ENCODE data around the gene IFIT2. TPM values are rescaled to one million over a fixed set of nuclear protein-coding genes. Genes with fewer than 3 reads are reported as not detected.

The IFIT2 gene
- total and polyA plus RNA-seq, 2 experiments from 2014 or later: 0.10 TPM; not detected in 1

DNA sequence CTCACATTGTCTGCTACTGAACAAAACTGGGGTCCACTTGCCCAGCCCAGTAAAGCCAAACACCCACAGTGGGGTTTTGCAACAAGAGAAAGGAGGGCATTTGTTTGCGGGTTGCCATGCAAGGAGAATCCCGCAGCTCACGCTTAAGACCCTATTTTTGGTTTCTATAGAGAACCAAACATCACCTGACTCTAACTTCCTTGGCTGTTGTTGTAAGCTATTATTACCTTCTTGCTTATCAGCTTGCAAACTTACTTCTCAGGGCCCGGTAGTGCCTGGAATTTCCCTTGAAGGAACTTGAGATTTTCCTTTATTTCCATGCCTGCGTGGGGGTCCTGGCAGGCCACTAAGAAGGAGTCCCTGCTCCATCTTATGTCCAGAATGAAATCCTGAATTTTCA lies 46.6 kb downstream of the IFIT2 start:
- peak overlapping the region; percentile 41; the same call in 1 of the 2 replicates for H3K27ac ChIP-seq (ENCODE audit: low read depth)
- Mint-ChIP-seq H3K9me3 (peaks cover 3% of the 10 kb centered on the region; the same call in 1 of the 3 replicates), H3K27ac (peak overlapping the region; percentile 85; the same call in 1 of the 2 replicates), H3K4me3 (no peak overlapping the region), H3K36me3 (ENCODE audit: low read depth) (peaks cover 4% of the 10 kb centered on the region), H3K27me3 (ENCODE audit: insufficient read depth, low read depth, poor library complexity) (no peaks in the 10 kb centered on the region), H3K4me1 (peaks cover 69% of the 10 kb centered on the region)
- H3K36me3 ChIP-seq (ENCODE audit: insufficient read depth): no peaks in the 10 kb centered on the region
- 0 out of 2 replicates have a peak overlapping the region, but pooled peaks have one; percentile 1 for H3K4me3 ChIP-seq
- H3K9me2 ChIP-seq (ENCODE audit: insufficient read depth): no peaks in the 10 kb centered on the region
- no peaks in the 10 kb centered on the region for H3K27me3 ChIP-seq (ENCODE audit: insufficient read depth)
- H3K79me2 ChIP-seq (replicated peaks; ENCODE audit: insufficient read depth): no peaks in the 10 kb centered on the region
- H4K20me1 ChIP-seq (replicated peaks; ENCODE audit: insufficient read depth): no peaks in the 10 kb centered on the region
- TF ChIP-seq, protein P1, sequence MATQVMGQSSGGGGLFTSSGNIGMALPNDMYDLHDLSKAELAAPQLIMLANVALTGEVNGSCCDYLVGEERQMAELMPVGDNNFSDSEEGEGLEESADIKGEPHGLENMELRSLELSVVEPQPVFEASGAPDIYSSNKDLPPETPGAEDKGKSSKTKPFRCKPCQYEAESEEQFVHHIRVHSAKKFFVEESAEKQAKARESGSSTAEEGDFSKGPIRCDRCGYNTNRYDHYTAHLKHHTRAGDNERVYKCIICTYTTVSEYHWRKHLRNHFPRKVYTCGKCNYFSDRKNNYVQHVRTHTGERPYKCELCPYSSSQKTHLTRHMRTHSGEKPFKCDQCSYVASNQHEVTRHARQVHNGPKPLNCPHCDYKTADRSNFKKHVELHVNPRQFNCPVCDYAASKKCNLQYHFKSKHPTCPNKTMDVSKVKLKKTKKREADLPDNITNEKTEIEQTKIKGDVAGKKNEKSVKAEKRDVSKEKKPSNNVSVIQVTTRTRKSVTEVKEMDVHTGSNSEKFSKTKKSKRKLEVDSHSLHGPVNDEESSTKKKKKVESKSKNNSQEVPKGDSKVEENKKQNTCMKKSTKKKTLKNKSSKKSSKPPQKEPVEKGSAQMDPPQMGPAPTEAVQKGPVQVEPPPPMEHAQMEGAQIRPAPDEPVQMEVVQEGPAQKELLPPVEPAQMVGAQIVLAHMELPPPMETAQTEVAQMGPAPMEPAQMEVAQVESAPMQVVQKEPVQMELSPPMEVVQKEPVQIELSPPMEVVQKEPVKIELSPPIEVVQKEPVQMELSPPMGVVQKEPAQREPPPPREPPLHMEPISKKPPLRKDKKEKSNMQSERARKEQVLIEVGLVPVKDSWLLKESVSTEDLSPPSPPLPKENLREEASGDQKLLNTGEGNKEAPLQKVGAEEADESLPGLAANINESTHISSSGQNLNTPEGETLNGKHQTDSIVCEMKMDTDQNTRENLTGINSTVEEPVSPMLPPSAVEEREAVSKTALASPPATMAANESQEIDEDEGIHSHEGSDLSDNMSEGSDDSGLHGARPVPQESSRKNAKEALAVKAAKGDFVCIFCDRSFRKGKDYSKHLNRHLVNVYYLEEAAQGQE (IDR thresholded peaks at IDR 0.05; ENCODE audit: unreplicated experiment): no peak
- TF ChIP-seq EZH2 (IDR thresholded peaks at IDR 0.05; ENCODE audit: low read depth, unreplicated experiment): no peak
- TF ChIP-seq ZNF331 (CRISPR knock-in tag; IDR thresholded peaks at IDR 0.05; ENCODE audit: low read depth): no peak
- TF ChIP-seq NANOG (IDR thresholded peaks at IDR 0.05; ENCODE audit: borderline replicate concordance): no peak
- TF ChIP-seq, protein P2, sequence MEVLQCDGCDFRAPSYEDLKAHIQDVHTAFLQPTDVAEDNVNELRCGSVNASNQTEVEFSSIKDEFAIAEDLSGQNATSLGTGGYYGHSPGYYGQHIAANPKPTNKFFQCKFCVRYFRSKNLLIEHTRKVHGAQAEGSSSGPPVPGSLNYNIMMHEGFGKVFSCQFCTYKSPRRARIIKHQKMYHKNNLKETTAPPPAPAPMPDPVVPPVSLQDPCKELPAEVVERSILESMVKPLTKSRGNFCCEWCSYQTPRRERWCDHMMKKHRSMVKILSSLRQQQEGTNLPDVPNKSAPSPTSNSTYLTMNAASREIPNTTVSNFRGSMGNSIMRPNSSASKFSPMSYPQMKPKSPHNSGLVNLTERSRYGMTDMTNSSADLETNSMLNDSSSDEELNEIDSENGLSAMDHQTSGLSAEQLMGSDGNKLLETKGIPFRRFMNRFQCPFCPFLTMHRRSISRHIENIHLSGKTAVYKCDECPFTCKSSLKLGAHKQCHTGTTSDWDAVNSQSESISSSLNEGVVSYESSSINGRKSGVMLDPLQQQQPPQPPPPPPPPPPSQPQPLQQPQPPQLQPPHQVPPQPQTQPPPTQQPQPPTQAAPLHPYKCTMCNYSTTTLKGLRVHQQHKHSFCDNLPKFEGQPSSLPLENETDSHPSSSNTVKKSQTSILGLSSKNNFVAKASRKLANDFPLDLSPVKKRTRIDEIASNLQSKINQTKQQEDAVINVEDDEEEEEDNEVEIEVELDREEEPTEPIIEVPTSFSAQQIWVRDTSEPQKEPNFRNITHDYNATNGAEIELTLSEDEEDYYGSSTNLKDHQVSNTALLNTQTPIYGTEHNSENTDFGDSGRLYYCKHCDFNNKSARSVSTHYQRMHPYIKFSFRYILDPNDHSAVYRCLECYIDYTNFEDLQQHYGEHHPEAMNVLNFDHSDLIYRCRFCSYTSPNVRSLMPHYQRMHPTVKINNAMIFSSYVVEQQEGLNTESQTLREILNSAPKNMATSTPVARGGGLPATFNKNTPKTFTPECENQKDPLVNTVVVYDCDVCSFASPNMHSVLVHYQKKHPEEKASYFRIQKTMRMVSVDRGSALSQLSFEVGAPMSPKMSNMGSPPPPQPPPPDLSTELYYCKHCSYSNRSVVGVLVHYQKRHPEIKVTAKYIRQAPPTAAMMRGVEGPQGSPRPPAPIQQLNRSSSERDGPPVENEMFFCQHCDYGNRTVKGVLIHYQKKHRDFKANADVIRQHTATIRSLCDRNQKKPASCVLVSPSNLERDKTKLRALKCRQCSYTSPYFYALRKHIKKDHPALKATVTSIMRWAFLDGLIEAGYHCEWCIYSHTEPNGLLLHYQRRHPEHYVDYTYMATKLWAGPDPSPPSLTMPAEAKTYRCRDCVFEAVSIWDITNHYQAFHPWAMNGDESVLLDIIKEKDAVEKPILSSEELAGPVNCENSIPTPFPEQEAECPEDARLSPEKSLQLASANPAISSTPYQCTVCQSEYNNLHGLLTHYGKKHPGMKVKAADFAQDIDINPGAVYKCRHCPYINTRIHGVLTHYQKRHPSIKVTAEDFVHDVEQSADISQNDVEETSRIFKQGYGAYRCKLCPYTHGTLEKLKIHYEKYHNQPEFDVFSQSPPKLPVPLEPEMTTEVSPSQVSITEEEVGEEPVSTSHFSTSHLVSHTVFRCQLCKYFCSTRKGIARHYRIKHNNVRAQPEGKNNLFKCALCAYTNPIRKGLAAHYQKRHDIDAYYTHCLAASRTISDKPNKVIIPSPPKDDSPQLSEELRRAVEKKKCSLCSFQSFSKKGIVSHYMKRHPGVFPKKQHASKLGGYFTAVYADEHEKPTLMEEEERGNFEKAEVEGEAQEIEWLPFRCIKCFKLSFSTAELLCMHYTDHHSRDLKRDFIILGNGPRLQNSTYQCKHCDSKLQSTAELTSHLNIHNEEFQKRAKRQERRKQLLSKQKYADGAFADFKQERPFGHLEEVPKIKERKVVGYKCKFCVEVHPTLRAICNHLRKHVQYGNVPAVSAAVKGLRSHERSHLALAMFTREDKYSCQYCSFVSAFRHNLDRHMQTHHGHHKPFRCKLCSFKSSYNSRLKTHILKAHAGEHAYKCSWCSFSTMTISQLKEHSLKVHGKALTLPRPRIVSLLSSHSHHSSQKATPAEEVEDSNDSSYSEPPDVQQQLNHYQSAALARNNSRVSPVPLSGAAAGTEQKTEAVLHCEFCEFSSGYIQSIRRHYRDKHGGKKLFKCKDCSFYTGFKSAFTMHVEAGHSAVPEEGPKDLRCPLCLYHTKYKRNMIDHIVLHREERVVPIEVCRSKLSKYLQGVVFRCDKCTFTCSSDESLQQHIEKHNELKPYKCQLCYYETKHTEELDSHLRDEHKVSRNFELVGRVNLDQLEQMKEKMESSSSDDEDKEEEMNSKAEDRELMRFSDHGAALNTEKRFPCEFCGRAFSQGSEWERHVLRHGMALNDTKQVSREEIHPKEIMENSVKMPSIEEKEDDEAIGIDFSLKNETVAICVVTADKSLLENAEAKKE (CRISPR knock-in tag; IDR thresholded peaks at IDR 0.05): no peak
- TF ChIP-seq, protein P3, sequence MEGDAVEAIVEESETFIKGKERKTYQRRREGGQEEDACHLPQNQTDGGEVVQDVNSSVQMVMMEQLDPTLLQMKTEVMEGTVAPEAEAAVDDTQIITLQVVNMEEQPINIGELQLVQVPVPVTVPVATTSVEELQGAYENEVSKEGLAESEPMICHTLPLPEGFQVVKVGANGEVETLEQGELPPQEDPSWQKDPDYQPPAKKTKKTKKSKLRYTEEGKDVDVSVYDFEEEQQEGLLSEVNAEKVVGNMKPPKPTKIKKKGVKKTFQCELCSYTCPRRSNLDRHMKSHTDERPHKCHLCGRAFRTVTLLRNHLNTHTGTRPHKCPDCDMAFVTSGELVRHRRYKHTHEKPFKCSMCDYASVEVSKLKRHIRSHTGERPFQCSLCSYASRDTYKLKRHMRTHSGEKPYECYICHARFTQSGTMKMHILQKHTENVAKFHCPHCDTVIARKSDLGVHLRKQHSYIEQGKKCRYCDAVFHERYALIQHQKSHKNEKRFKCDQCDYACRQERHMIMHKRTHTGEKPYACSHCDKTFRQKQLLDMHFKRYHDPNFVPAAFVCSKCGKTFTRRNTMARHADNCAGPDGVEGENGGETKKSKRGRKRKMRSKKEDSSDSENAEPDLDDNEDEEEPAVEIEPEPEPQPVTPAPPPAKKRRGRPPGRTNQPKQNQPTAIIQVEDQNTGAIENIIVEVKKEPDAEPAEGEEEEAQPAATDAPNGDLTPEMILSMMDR (conservative IDR thresholded peaks at IDR 0.05; ENCODE audit: low read depth in 2 of 2): no peak
- no peak for TF ChIP-seq EZH2phosphoT487 (IDR thresholded peaks at IDR 0.05; ENCODE audit: unreplicated experiment)
- no peak for TF ChIP-seq STAT1 (IDR thresholded peaks at IDR 0.05; ENCODE audit: unreplicated experiment)
- TF ChIP-seq JUNB (IDR thresholded peaks at IDR 0.05; ENCODE audit: unreplicated experiment): no peak
- TF ChIP-seq, protein P4, sequence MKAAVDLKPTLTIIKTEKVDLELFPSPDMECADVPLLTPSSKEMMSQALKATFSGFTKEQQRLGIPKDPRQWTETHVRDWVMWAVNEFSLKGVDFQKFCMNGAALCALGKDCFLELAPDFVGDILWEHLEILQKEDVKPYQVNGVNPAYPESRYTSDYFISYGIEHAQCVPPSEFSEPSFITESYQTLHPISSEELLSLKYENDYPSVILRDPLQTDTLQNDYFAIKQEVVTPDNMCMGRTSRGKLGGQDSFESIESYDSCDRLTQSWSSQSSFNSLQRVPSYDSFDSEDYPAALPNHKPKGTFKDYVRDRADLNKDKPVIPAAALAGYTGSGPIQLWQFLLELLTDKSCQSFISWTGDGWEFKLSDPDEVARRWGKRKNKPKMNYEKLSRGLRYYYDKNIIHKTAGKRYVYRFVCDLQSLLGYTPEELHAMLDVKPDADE (IDR thresholded peaks at IDR 0.05): no peak
- no peak for TF ChIP-seq CREB1 (CRISPR knock-in tag; IDR thresholded peaks at IDR 0.05; ENCODE audit: low read depth)
- no peak for TF ChIP-seq POLR2AphosphoS5 (IDR thresholded peaks at IDR 0.05; ENCODE audit: low read depth)
- no peak for TF ChIP-seq ZNF114 (CRISPR knock-in tag; IDR thresholded peaks at IDR 0.05)
- DNase-seq (ENCODE audit: low spot score) (no peak), ATAC-seq (no peak)
- H3K4me1 ChIP-seq (ENCODE audit: insufficient read depth): peaks cover 61% of the 10 kb centered on the region
- H3K4me2 ChIP-seq: peak overlapping the region; percentile 48
- H3F3A ChIP-seq (replicated peaks; ENCODE audit: low read depth): no peaks in the 10 kb centered on the region
- no peak overlapping the region for H2AFZ ChIP-seq

All from GM23338 (cell line).